ENCODE data around the gene KCNIP2.
"Not testable (repeated sequence)": the region's sequence is repeated elsewhere in the genome, so short reads cannot be mapped to it uniquely, and the experiment has no call there.

KCNIP2 gene

GRCh38 chr10:101828766-101829551 lies 14.6 kb downstream of the KCNIP2 start:
- H3K4me3 ChIP-seq (ENCODE audit: low read depth, low read length): peak overlapping the region; percentile 17

- no peak overlapping the region for H3K4me3 ChIP-seq (ENCODE audit: low read depth, low read length)
These were observed 15.5 kb downstream of the KCNIP2 start for GRCh38 chr10:101827919-101828600.

GRCh38 chr10:101826852-101827434 lies 16.7 kb downstream of the KCNIP2 start:
- H3K4me3 ChIP-seq (ENCODE audit: low read depth, low read length): no peak overlapping the region

- no peak overlapping the region for H3K4me3 ChIP-seq (ENCODE audit: low read depth, low read length)
These were observed 18.9 kb downstream of the KCNIP2 start for GRCh38 chr10:101824736-101825135.

GRCh38 chr10:101818872-101819633 lies 24.5 kb downstream of the KCNIP2 start:
- H3K4me3 ChIP-seq (ENCODE audit: low read depth, low read length): peak overlapping the region; percentile 72

DNA sequence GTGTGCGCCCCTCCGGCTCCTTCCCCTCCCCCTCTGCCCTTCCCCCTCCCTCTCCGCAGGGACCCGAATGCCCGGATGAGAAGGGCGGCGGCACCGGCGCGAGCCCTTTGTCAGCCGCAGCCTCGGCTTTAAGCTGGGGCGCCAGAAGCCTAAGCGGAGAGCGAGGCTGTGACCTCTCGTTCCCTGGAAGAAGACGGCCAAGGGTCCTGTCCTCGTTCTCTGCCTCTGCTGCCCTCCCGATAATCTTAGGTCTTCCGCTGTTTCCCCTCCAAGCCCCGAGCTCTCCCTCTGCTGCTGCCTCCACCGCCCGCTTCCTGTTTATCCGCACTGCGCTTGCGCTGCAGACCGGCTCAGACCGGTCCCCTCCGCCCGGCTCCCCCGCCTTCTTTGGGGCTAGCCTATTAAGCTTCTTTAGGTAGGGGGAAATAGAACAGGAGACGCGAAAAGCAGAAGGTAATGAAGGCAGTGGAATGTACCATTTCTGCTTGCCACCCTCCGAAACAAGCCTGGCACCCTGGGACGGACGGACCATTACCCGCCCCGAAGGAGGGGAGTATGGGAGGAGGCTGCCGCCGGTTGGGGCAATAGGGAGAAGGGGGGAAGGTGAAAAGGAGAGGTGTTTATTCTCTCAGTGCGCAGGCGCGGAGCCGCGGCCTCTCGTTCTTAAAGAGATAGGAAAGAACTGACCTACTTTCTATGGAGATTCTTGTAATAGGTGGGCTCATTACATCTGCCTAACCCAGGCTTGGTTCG lies 25.3 kb downstream of the KCNIP2 start, which contains the start of gene OGA:
TSS of gene OGA (minus strand) at position 326 of the 753 bp plus-strand sequence. CDS start 422 bp downstream, outside the sequence.
- peak within 1 kb of the TSS; percentile 97 for H3K4me3 ChIP-seq (ENCODE audit: low read depth, low read length)

GRCh38 chr10:101817337-101818118 lies 26.1 kb downstream of the KCNIP2 start:
- peak overlapping the region; percentile 97 for H3K4me3 ChIP-seq (ENCODE audit: low read depth, low read length)

GRCh38 chr10:101816913-101817336 lies 26.7 kb downstream of the KCNIP2 start:
- H3K4me3 ChIP-seq (ENCODE audit: low read depth, low read length): peak overlapping the region; percentile 97

DNA sequence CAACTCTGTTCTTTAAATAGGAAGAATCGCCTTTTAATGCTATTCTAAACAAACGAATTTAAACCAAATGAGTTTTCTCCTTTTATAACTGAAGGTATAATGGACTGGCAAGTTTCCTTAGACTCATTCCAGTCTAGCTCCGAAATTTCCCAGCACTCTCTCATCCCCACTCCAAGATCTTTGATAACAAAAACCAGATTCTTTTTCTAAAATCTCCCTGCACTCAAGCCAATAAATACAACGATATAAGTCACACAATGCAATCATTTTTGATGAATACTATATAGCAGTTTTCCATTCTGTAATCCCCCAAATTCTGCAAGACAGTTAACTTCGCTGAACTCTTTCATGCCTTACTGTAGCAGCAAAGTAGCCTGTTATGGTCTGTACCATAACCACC lies 27.2 kb downstream of the KCNIP2 start:
- peak overlapping the region; percentile 97 for H3K4me3 ChIP-seq (ENCODE audit: low read depth, low read length)

GRCh38 chr10:101814466-101815071 lies 29.0 kb downstream of the KCNIP2 start:
- H3K4me3 ChIP-seq (ENCODE audit: low read depth, low read length): no peak overlapping the region

GRCh38 chr10:101812606-101813005 lies 31.0 kb downstream of the KCNIP2 start:
- H3K4me3 ChIP-seq (ENCODE audit: low read depth, low read length): no peak overlapping the region

DNA sequence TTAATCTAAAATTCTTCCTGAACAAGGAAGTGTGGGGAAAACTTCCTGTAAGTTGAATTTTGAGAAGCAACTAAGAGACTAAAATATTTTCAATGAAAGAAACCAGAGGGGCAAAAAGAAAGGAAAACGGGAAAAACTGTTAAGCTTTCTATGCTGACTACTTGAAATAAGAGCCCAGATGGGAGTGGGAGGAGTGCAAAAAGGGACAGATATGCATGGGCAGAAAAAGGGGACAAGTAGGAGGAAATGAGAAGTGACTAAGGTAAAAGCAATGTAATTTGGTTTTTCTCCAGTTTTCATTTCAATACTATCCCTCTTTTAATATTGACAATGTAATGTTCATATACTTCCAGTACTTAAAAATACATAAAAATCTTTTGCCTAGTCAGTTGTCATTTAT lies 36.4 kb downstream of the KCNIP2 start:
- H3K4me3 ChIP-seq (ENCODE audit: low read depth, low read length): no peak overlapping the region

DNA sequence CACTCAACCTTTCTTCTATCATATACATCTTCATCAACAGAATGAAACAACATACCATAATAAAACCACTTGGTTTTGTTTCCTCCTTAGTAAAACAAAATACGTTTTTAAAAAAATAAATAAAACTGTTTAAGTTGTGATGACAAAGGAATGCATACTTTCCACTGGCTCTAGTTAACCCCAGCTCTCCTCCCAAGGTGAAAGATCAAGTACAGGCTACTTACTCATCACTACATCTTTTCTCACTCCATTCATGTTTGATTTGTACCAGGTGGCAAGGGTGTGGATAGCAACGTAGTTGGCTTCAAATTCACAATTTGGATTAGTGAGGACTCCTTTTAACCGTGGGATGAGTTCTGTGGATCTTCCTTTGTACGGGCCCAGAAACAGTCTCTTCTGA lies 40.1 kb downstream of the KCNIP2 start:
- no peak overlapping the region for H3K4me3 ChIP-seq (ENCODE audit: low read depth, low read length)

DNA sequence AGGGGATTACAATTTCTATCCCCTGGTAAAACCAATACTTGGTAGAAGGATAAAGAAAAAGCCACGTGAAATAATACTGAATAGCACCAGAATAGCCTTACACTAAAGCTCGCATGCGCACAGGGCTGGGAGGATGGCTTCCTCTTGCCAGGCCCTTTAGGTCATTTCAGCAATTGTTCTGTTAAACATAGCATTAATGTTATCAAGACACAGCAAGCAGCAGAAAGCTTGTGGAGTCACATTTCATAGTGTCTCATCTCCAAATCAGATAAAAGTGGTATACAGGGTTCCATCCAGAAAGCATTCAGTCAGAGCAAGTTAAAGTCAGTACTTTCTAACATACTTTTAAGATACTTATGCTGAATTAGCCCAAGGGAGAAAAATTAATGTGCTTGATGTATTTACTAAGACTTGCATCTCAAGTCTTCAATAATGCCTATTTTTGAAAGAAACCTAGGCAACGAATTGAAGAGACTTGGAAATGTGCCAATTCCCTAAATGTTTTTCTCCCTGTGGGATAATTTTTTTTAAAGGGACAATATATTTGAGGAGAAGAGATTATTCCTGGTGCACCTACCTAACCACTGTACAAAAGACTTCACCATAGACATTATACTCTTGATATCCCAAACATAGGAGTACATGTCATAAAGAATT lies 46.1 kb downstream of the KCNIP2 start:
- H3K4me3 ChIP-seq (ENCODE audit: low read depth, low read length): no peak overlapping the region

GRCh38 chr10:101793526-101793925 lies 50.1 kb downstream of the KCNIP2 start:
- H3K4me3 ChIP-seq (ENCODE audit: low read depth, low read length): no peak overlapping the region

DNA sequence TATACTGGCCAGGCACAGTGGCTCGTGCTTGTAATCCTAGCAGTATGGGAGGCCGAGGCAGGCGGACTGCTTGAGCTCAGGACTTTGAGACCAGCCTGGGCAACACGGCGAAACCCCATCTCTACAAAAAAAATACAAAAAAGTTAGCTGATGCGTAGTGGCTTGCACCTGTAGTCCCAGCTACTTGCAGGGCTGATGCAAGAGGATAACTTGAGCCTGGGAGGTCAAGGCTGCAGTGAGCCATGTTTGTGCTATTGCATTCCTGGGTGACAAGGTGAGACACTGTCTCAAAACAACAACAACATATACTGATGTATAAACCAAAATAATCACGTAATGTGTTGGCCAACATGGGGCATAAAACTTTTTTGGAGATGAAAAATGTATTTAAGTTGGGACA lies 53.9 kb downstream of the KCNIP2 start:
- H3K4me3 ChIP-seq (ENCODE audit: low read depth, low read length): no peak overlapping the region

DNA sequence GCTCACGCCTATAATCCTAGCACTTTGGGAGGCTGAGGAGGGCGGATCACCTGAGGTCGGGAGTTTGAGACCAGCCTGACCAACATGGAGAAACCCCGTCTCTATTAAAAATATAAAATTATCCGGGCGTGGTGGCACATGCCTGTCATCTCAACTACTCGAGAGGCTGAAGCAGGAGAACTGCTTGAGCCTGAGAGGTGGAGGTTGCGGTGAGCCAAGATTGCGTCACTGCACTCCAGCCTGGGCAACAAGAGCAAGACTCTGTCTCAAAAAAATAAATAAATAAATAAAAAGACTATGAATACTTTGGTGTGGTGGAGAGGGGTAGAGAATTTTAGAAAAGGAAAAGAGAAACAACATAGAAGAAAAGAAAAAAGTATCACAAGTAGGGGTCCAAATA lies 54.4 kb downstream of the KCNIP2 start:
- not testable (repeated sequence) for H3K4me3 ChIP-seq (ENCODE audit: low read depth, low read length)

- no peak overlapping the region for H3K4me3 ChIP-seq (ENCODE audit: low read depth, low read length)
These were observed 57.8 kb downstream of the KCNIP2 start for GRCh38 chr10:101785801-101786200.

- no peak overlapping the region for H3K4me3 ChIP-seq (ENCODE audit: low read depth, low read length)
These were observed 59.0 kb downstream of the KCNIP2 start for GRCh38 chr10:101784558-101784957.

All from iPS-11a (cell line).